IMR-90 (cell line): ENCODE data around the gene TIE1. TPM values are rescaled to one million over a fixed set of nuclear protein-coding genes. Genes with fewer than 3 reads are reported as not detected.

Experiments
- CTCF ChIP-seq: conservative IDR thresholded peaks from 2 replicates; pipeline ENCODE4 v1.5.1; 2012; ENCODE audit warnings: mild to moderate bottlenecking, low read depth, low read length, improper control_type of control experiment
- RFX5 ChIP-seq: IDR thresholded peaks from 2 replicates; pipeline ENCODE4 v1.8.0; 2012; ENCODE audit warnings: low read depth, mild to moderate bottlenecking, low read length, moderate library complexity
- polyA plus RNA-seq, 3 experiments: library from polyadenylated mRNA; depleted of rRNA; stranded (reverse); fragments of >200 nt; gene quantifications; 2 replicates each; pipeline ENCODE4 v1.2.3, GENCODE V29; 2012; ENCODE audit warnings: low replicate concordance in 1 of 3
- total RNA-seq: library from RNA; depleted of rRNA; stranded (reverse); fragments of >200 nt; gene quantifications from 2 replicates; pipeline ENCODE4 v1.2.3, GENCODE V29; 2012

Gene TIE1
- total and polyA plus RNA-seq, 2 of the 4 experiments (the other 2 are of a cell fraction) = 2.3 to 7.5 TPM

- TF ChIP-seq CTCF (no peak), RFX5 (no peak)
These were observed 66.5 kb downstream of the TIE1 start (continued) for GRCh38 chr1:43367026-43367903.
